HG03378 (cell line): ENCODE data around the gene L3HYPDH.

ENCODE experiments used
- ATAC-seq: cut with Tn5 transposase; IDR thresholded peaks from one replicate; pipeline ENCODE4 v1.9.1; 2021; ENCODE audit warnings: mild to moderate bottlenecking, moderate library complexity; ENCODE audit not compliant: unreplicated experiment

The L3HYPDH gene

GRCh38 chr14:59428581-59429012, 55.6 kb downstream of the L3HYPDH start:
- ATAC-seq = no peak

GRCh38 chr14:59427653-59428580, 56.3 kb downstream of the L3HYPDH start:
- ATAC-seq = no peak

GRCh38 chr14:59425322-59425935, 58.8 kb downstream of the L3HYPDH start:
- no peak for ATAC-seq

GRCh38 chr14:59424341-59425071, 59.7 kb downstream of the L3HYPDH start:
- no peak for ATAC-seq
